Measurements from ENCODE around the gene RFXANK.
"Not testable (repeated sequence)": the region's sequence is repeated elsewhere in the genome, so short reads cannot be mapped to it uniquely, and the experiment has no call there.

Gene RFXANK

DNA sequence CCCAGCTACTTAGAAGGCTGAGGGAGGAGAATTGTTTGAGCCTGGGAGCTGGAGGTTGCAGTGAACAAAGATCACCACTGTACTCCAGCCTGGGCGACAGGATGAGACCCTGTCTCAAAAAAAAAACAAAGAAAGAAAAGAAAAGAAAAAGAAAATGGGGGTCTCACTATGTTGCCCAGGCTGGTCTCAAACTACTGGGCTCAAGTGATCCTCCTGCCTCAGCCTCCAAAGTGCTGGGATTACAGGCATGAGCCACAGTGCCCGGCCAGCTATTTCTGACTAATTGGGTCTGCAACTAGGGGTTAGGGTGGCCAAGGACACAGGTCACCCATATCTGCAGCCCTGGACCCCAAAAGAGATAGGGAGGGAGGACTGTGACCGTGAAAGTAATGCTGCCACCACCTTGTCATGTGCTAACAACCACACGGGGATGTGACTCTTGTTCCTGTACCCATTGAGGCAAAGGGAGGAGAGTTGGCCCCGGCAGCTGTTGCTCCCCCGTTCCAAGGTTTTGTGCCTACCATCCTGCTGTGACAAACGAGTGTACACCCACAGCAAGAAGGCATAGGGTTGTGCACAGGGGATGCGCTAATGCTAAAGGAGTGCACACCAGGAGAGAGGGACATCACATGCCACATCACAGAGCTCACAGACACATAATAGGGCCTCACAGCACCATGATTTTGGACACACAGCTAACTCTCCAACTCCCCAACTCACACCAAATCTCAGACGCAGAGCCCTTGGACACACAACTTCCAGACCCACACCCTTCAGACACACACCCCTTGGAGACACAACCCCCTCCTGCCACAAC, 22.6 kb upstream of the RFXANK start:
- no peak for DNase-seq

DNA sequence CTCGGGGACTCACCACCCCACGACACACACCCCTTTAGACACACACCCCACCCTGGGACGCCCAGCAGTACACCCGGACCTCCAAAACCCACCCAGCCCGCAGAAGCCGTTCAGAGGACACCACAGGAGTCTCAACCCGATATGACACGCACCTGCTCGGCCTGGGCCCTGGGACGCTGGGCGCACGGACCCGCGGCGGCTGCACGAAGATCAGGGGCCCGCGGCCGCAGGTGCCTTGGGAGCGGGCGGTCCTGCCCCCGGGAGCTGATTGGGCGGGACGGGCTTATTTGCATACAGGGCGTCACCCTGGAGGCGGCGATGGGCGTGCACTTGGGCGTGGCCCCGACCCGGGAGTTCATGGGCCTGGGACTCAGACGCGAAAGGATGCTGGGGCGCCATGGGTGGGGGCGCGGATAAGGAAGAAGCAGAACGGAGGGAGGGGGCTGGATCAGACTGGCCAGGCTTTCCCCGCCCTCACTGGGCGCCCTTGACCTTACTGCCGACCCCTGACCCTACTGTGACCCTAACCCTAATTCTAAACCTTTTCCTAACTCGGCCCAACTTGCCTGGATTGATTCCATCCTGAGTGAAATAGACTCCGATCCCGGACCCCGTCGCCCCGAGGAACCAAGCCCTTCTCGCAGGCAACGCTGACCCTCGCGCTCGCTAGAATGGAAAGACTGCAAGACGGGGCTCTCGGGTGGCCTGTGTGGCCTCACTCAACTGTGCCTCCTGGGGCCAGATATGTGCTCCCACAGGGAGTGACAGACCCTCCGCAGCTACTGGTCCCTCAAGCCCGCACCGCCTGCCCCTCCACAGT, 21.8 kb upstream of the RFXANK start, which contains the start of gene MEF2B:
TSS of gene MEF2B (minus strand) at position 211 of the 820 bp plus-strand sequence. CDS start 19,528 bp downstream, outside the sequence.
- DNase-seq, result peak; percentile 60

DNA sequence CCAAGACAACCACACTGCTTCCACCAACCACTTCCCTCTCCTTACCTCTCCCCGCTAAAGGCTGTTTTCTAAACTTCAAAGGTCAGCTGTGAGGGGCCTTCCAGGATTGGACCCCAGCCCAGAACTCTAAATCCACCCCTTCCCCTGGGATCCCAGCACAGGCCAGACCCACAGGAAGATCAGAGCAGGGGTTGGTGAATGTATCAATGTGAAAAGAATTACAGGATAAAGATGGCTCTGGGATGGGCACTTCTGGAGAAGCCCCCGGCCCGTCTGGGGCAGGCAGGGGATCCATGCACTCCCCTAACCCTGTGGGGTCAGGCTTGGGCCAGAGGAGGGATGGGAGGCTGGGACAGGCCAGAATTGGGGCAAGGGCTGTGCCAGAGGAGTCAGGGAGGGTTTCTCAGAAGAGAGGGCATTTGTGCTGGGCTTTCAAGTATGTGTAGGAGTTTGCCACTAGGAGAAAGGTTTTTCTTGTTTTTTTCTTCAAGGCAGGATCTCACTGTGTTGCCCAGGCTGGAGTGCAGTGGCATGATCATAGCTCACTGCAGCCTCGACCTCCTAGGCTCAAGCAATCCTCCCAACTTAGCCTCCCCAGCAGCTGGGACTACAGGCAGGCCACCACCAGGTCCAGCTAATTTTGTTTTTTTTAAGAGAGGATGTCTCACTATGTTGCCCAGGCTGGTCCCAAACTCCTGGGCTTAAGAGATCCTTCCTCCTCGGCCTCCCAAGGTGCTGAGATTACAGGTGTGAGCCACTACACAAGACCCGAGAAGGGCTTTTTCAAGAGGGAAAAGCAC, 21.0 kb upstream of the RFXANK start:
- DNase-seq, result no peak

DNA sequence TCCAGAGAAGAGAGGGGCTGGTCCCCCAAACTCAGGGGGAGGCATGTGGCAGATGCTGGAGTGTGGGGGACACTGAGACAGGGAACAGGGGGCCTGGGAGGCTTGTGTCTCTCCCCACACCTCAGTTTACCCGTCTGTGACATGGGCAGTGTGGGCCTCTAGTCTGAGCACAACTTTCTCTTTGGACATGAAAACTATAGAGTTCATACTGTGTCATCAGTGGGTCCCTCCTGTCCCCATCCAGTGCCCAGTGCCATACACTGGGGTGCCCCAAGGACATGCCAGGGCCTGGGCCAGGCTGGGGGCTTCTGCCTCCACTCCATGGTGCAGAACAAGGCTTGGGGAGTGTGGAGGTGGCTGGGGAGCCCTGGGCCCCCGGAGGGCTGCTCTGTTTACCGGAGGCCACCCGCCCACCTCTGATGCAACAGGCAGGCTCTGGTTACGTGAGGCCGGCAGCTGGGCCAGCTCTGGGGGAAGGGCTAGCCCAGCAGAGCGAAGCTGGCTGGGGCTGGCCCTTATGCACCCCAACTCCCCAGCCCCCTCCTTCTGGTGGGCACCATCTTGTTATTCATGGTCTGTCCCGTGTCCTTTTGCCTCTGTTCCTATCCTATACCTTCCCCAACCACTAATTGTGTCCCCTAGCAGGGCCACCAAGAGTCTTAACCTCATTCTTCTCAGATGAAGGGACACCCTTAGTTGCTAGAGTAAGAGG, 20.1 kb upstream of the RFXANK start:
- no peak for DNase-seq

DNA sequence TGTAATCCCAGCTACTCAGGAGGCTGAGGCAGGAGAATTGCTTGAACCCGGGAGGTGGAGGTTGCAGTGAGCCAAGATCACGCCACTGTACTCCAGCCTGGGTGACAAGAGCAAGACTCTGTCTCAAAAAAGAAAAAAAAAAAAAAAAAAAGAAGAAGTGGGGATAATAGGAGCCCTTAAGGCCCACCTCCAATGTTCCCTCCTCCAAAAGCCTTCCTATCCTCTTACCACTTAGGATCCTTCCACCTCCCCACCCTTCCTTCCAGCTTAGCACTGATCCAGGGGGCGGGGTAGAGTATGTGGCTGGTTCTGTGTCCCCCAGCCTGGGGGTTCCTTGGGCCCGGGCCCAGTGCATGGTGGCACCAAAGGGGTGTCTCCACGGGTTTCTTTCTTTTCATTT, 18.8 kb upstream of the RFXANK start:
- DNase-seq, result not testable (repeated sequence)

DNA sequence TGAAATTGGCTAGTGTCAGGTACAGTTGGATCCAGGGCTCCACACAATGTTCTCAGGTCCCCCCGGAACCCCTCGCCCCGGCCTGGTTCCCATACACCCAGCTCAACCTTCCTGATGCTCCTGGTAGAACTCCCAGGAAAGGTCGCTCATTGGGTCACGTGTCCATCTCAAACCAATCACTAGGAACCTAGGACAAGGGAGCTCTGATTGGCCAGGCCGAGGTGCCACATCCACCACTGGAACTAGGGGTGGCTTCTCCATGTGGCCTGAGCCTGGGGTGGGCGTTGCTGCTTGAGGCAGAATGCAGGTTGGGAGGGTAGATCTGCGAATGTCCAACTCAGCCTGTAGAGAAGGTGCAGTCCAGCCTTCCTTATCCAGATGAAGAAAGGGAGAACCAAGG, 15.1 kb upstream of the RFXANK start:
- DNase-seq, result no peak

DNA sequence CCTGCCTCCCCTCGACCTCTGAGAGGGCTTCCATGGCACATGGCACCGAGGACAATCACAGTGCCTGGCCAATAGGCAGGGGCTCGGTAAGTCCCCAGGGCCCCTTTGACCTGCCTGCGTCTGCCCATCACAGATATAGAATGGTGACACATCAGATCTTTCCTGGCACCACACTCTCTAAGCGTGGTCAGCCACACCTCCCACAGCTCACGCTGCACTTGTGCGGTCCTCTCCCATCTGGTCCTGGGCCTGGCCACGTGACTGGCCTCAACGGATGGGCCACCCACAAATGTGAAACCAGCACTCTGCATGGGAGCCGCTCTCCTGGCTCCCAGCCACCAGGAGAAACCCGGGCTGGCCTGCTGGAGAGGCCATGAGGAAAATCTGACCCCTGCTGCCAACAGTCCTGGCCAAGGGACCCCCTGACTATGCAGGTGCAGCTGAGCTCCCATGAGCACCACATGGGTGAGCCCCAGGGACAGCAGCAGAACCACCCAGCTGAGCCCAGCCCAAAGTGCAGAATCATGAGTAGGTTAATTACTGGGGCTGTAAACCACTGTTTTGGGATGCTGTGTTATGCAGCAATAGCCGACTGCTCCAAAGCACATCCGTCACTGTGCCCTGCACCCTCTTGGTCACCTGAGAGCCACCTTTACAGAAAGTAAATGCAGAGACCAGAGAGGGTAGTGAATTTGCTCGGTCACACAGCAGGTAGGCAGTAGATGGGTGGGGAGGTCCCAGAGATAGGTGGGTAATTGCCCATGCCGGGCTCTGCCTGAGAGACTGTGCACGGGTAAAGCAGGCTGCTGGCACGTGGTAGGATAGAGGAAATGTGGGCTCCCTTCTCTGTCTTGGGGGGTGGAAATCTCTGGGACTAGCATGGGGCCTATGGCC, 12.3 kb upstream of the RFXANK start:
- no peak for DNase-seq

DNA sequence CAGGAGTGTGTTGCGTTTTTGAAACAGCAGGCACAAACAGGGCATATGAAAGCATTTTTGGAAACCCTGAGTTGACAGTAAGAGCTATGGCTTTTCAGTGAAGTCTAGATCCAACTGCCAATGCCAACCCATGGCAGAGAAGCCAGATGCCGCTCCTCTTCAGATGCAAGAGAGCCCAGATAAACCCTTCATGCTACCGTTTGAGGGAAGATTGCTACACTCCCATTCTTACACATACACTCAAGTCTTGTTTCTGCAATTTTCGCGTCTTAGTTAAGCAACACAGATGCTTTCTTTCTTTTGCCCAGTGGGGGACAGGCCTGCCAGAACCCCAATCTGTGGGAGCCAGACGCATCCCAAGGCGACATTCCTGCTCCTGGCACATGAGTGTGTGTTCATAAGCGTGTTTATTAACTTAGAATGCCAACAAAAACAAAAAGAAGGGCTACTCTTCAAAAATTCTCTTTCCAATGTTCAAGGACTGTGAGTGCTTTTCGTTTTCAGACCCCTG, 10.5 kb upstream of the RFXANK start:
- DNase-seq, result no peak

DNA sequence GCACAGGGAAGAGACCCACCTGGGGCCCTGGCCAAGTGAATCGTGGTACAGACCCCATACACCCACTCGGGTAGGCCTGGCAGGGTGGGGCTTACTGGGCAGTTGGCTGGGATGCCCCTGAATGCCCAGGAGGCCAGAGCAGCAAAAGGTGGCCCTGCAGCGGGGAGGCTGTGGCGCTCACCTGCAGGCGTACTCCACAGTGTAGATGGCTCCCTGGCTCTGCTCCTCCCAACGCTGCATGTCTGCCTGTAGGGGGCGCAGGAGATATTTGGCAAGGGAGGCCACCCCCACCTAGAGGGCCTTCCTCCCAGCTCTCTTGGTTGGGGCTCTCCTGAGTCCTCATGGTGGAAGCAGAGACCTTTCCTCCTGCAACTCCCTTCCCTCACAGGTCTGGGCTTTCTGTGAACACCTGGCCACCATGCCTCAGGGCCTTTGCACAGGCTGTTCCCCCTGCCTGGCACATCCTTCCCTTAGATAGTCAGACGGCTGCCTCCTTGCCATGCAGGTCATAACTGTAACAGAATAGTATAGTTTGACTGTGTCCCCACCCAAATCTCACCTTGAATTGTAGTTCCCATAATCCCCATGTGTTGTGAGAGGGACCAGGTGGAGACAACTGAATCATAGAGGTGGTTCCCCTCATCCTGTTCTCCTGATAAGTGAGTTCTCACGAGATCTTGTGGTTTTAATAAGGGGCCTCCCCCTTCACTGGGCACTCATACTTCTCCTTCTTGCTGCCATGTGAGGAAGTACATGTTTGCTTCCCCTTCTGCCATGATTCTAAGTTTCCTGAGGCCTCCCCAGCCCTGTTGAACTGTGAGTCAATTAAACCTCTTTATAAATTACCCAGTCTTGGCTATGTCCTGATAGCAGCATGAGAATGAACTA, 6.0 kb upstream of the RFXANK start:
- no peak for DNase-seq

DNA sequence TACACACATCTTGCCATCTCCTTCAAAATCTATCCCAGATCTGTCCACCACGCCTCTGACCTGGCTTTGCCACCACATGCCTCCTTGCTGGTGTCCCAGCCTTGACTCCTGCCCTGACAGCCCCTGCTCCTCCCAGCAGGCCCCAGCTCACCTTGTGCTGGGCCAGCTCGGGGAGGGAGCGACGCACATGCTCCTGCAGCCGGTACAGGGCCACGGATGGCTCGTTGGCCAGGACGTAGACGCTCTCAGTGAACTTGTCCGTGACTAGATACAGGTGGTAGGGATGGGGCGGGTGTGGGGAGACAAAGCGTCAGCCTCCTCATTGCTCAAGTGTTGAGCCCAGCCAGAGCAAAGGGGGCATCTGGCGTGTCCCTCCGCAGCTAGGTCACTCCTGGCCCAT, 5.3 kb upstream of the RFXANK start:
- DNase-seq, result no peak

DNA sequence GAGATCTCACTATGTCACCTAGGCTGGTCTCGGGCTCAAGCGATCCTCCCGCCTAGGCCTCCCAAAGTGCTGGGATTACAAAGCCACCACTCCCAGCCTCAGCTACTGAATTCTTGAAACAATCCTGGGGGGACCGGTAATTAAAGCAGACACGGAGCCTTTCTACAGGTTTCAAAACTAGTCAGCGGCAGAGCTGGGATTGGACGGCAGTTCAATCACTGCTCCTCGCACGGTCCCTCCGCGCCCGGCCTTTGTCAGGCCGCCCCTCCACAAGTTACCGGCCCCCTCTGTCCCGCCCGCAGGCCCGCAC, 335 bp upstream of the RFXANK start:
- DNase-seq, result no peak

DNA sequence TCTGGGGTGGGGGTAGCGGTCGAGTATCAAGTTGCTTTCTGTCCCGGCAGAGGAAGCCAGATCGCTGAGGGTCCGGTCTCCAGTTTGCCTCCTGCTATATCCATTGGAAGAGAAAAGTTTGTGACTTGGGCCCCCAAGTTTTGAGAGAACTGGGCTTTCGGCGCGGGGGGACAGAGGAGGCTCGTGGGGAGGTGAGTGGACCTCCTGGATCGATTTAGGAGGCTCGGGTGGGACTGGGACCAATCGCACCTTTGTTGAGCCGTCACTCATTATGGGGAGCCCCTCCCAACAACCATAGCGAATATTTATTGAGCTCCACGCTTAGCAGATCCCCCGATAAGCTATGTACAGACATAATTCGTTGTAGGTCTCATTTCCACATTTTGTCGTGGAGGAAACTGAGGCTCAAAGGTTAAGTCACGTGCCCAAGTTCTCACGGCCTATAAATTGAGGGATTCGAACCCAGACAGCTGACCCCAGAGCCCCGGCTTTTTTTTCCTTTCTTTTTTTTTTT, 909 bp downstream of the RFXANK start:
- peak; percentile 64 for DNase-seq

DNA sequence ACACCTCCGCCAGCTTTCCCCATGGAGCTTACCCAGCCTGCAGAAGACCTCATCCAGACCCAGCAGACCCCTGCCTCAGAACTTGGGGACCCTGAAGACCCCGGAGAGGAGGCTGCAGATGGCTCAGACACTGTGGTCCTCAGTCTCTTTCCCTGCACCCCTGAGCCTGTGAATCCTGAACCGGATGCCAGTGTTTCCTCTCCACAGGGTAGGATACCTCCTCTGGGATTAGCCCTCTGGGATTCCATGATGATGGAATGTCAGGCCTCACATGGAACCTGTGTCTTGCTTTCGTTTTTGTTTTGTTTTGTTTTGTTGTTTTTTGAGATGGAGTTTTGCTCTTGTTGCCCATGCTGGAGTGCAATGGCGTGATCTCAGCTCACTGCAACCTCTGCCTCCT, 1.9 kb downstream of the RFXANK start:
- DNase-seq, result no peak

DNA sequence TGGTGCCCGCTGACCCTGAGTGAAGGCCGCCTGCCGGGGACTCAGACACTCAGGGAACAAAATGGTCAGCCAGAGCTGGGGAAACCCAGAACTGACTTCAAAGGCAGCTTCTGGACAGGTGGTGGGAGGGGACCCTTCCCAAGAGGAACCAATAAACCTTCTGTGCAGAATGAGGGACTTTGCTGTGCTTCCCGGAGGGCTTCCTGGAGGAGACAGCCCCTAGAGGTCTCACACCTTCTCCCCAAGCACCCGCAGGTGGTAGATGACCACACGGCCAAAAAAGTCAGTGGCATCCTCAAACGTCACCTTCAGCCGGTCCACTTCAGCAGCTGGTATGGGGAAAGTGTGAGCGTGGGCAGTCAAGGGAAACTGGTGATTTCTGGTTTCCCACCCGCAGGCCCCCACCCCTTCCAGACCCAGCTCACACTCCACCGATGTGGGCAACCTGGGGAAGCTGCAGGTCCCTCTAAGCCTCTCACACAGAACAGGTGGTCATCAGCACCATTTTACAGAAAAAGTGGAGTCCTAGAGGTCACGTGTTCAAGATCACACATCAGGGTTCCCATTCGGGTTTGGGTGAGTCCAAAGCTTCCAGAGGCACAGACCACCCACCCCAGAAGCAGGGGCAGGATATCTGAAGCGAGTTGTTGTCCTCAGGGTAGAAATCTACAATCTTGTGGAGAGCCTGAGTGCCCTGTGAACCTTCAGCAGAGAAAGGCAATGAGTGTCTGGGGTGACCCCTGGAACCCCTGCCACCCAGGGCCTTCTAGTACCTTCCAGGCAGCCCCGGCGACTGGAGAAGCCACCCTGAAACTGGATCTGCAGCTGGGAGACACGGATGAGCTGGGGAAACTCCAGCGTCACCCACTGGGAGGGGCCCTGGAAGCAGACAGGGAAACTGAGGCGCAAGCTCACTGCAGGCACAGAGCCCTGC, 9.9 kb downstream of the RFXANK start:
- DNase-seq, result no peak

DNA sequence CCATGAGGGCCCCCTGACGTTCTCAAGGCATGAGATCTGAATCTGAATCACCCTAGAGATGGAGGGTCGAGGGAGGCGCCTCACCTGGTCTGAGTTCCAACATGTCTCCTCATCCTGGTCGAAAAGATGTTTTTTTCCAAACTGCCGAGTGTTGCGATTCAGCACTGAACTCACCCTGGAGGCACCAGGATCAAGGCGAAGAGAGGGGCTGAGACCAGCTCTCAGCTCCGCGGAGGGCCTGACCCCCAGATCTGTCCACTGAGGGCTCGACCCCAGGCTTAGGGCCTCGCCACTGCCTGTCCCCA, 10.6 kb downstream of the RFXANK start:
- DNase-seq, result no peak

DNA sequence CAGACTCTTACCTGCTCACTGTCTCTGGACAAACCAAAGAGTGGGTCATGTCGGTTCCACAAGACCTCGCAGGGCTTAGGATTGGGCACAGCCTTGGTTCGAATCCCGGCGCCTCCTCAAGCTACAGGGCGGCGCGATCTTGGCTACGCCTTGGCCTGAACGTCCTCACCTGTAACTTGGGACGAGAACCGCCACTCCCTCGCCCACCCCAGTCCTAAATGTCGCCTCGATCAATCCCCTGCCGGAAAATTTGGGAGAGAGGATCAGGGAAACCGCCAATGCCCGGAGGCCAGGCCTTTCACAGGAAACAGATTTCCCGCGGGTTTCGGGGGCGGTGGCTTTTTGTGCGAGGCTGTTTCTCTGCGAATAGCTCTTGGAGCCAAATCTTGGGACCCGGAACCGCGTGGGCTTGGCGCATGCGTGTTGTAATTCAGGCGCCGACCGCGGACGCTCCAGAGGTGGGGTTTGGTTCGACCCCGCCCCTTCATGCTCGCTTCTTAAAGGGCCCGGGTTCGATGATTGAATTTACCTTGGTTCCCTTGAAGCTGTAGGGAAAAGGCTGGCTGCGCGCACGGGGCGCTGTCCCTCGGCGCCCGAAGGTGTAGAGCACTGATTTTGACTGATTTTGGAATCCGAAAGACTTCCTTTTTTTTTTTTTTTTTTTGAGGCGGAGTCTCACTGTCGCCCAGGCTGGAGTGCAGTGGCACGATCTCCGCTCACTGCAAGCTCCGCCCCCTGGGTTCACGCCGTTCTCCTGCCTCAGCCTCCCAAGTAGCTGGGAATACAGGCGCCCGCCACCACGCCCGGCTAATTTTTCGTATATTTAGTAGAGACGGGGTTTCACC, 11.2 kb downstream of the RFXANK start, which contains the start of gene NR2C2AP:
TSS of gene NR2C2AP (minus strand) at position 403 of the 845 bp plus-strand sequence. CDS start at position 49, 354 bp downstream.
- DNase-seq, result peak; percentile 79

DNA sequence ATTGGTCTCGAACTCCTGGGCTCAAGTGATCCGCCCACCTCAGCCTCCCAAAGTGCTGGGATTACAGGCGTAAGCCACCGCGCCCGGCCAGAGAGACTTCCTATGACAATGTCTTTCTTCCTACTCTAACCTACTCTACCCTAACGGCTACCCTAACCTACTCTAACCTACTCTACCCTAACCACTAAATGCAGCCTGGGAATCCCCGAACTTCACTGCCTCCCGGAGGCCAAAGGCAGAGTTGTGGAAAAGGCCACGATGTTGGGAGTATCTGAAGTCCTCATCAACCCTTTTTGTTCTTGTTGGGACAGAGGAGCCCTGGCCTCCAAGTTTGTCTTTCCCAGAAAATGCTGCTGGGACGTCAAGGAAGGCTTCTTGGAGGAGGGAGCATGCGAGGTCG, 12.1 kb downstream of the RFXANK start:
- DNase-seq, result no peak

All from right kidney (tissue), 1 donor.